Rectal smooth muscle tissue (tissue), 1 donor: ENCODE results near the gene USP17L27.
A peak's percentile ranks its signal among the peaks of the same experiment; 100 is the strongest.
"Not testable (repeated sequence)": the region's sequence is repeated elsewhere in the genome, so short reads cannot be mapped to it uniquely, and the experiment has no call there.

Source experiments
- H3K27ac ChIP-seq: one replicate; pipeline ENCODE4 v1.7.0; 2013; ENCODE audit warnings: low read depth, low read length, inconsistent platforms
- H3K27me3 ChIP-seq: one replicate; pipeline ENCODE4 v1.7.0; 2013; ENCODE audit warnings: low read length; ENCODE audit not compliant: control insufficient read depth, insufficient read depth
- H3K36me3 ChIP-seq: one replicate; pipeline ENCODE4 v1.7.0; 2013; ENCODE audit warnings: low read length; ENCODE audit not compliant: control insufficient read depth, insufficient read depth
- H3K4me1 ChIP-seq: one replicate; pipeline ENCODE4 v1.7.0; 2013; ENCODE audit warnings: low read length; ENCODE audit not compliant: control insufficient read depth, insufficient read depth
- H3K4me3 ChIP-seq: one replicate; pipeline ENCODE4 v1.7.0; 2013; ENCODE audit warnings: low read length
- H3K9ac ChIP-seq: one replicate; pipeline ENCODE4 v1.7.0; 2013; ENCODE audit warnings: low read length

The USP17L27 gene, protein sequence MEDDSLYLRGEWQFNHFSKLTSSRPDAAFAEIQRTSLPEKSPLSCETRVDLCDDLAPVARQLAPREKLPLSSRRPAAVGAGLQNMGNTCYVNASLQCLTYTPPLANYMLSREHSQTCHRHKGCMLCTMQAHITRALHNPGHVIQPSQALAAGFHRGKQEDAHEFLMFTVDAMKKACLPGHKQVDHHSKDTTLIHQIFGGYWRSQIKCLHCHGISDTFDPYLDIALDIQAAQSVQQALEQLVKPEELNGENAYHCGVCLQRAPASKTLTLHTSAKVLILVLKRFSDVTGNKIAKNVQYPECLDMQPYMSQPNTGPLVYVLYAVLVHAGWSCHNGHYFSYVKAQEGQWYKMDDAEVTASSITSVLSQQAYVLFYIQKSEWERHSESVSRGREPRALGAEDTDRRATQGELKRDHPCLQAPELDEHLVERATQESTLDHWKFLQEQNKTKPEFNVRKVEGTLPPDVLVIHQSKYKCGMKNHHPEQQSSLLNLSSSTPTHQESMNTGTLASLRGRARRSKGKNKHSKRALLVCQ

DNA sequence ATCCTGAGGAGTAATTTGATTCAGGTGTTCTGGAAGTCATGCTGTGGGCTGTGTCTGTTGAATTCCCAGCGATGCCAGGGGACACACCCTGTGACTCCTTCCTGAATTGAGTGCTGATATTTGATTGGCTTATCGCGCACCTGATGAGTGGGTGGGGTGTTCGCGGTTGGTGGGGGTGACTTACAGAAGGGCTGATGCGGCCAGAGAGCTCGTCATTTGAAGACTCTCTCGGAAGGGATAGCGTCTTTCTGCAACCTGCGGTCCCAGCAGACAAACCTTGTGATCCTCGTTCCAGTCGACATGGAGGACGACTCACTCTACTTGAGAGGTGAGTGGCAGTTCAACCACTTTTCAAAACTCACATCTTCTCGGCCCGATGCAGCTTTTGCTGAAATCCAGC lies at the start of gene USP17L27:
Gene USP17L27 (plus strand): TSS at position 301 of the 400 bp plus-strand sequence. CDS start 0 bp downstream, at position 301.
- not testable (repeated sequence) for H3K9ac ChIP-seq, H3K27me3 ChIP-seq, H3K27ac ChIP-seq, H3K4me1 ChIP-seq, H3K36me3 ChIP-seq, H3K4me3 ChIP-seq

DNA sequence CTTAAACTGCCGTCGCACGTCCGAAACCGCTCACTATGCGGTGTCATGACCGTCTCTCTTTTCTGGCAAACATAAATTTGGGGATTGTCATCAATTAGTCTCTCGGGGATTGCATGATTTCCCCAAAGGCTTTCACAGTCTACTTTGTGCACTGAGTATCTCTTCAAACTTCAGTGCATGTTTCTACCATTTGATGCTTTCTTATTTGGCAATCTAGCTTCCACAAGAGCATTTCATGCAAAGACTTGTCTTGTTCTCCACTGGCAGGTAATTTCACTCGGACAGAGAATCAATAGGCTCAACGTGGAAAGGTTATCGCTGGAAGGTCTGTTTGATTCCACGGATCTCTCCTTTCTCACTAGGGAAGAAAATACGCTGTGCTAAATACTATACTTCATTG lies 19.8 kb upstream of the USP17L27 start:
- H3K4me3 ChIP-seq, H3K9ac ChIP-seq, H3K4me1 ChIP-seq: not testable (repeated sequence)

DNA sequence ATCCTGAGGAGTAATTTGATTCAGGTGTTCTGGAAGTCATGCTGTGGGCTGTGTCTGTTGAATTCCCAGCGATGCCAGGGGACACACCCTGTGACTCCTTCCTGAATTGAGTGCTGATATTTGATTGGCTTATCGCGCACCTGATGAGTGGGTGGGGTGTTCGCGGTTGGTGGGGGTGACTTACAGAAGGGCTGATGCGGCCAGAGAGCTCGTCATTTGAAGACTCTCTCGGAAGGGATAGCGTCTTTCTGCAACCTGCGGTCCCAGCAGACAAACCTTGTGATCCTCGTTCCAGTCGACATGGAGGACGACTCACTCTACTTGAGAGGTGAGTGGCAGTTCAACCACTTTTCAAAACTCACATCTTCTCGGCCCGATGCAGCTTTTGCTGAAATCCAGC lies 19.1 kb upstream of the USP17L27 start, which contains the start of gene USP17L24:
Gene USP17L24 (plus strand): TSS at position 301 of the 400 bp plus-strand sequence. CDS start 0 bp downstream, at position 301.
- not testable (repeated sequence) for H3K4me3 ChIP-seq, H3K27me3 ChIP-seq, H3K36me3 ChIP-seq, H3K9ac ChIP-seq, H3K4me1 ChIP-seq, H3K27ac ChIP-seq

More for the DNA sequence above, 19.8 kb upstream of the USP17L27 start:
- not testable (repeated sequence) for H3K36me3 ChIP-seq, H3K27me3 ChIP-seq, H3K27ac ChIP-seq

DNA sequence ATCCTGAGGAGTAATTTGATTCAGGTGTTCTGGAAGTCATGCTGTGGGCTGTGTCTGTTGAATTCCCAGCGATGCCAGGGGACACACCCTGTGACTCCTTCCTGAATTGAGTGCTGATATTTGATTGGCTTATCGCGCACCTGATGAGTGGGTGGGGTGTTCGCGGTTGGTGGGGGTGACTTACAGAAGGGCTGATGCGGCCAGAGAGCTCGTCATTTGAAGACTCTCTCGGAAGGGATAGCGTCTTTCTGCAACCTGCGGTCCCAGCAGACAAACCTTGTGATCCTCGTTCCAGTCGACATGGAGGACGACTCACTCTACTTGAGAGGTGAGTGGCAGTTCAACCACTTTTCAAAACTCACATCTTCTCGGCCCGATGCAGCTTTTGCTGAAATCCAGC lies 14.3 kb upstream of the USP17L27 start, which contains the start of gene USP17L25:
Gene USP17L25 (plus strand): TSS at position 301 of the 400 bp plus-strand sequence. CDS start 0 bp downstream, at position 301.
- not testable (repeated sequence) for H3K9ac ChIP-seq, H3K36me3 ChIP-seq, H3K27me3 ChIP-seq, H3K27ac ChIP-seq, H3K4me3 ChIP-seq, H3K4me1 ChIP-seq

GRCh38 chr4:9334358-9334757 lies 9.6 kb upstream of the USP17L27 start, which contains the start of gene USP17L26:
USP17L26 (plus strand) TSS chr4:9334658; CDS start chr4:9334658, 0 bp downstream.
- H3K4me3 ChIP-seq, H3K27ac ChIP-seq, H3K4me1 ChIP-seq, H3K9ac ChIP-seq, H3K36me3 ChIP-seq, H3K27me3 ChIP-seq: not testable (repeated sequence)

DNA sequence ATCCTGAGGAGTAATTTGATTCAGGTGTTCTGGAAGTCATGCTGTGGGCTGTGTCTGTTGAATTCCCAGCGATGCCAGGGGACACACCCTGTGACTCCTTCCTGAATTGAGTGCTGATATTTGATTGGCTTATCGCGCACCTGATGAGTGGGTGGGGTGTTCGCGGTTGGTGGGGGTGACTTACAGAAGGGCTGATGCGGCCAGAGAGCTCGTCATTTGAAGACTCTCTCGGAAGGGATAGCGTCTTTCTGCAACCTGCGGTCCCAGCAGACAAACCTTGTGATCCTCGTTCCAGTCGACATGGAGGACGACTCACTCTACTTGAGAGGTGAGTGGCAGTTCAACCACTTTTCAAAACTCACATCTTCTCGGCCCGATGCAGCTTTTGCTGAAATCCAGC lies 4.8 kb upstream of the USP17L27 start, which contains the start of gene USP17L5:
Gene USP17L5 (plus strand): TSS at position 301 of the 400 bp plus-strand sequence. CDS start 0 bp downstream, at position 301.
- H3K27ac ChIP-seq, H3K4me3 ChIP-seq, H3K27me3 ChIP-seq, H3K36me3 ChIP-seq, H3K9ac ChIP-seq, H3K4me1 ChIP-seq: not testable (repeated sequence)

- H3K4me3 ChIP-seq, H3K27me3 ChIP-seq, H3K36me3 ChIP-seq, H3K4me1 ChIP-seq, H3K27ac ChIP-seq, H3K9ac ChIP-seq: not testable (repeated sequence)
These were observed 4.6 kb downstream of the USP17L27 start, which contains the start of gene USP17L28 for GRCh38 chr4:9348593-9348992. USP17L28 (plus strand) TSS chr4:9348893; CDS start chr4:9348893, 0 bp downstream.

DNA sequence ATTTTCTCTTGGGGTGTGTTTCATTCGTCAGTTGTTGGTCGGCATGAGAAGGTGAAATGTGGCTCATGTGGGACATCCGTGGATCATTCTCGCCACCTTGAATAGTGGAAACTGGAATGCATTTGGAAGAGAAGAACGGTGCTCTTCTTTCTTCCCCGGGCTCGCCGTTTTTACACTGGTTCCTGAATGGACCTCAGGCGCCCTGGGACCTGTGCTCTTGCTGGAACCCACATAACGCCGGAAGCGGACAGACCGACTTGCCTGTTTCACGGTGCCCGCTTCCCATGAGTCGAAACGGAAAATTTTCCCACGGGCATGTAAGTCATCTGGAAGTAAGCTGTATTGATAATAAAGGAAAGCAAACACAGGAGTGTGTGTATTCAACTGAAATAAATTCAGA lies 6.9 kb downstream of the USP17L27 start:
- H3K36me3 ChIP-seq, H3K27ac ChIP-seq, H3K4me3 ChIP-seq, H3K27me3 ChIP-seq, H3K9ac ChIP-seq, H3K4me1 ChIP-seq: not testable (repeated sequence)

DNA sequence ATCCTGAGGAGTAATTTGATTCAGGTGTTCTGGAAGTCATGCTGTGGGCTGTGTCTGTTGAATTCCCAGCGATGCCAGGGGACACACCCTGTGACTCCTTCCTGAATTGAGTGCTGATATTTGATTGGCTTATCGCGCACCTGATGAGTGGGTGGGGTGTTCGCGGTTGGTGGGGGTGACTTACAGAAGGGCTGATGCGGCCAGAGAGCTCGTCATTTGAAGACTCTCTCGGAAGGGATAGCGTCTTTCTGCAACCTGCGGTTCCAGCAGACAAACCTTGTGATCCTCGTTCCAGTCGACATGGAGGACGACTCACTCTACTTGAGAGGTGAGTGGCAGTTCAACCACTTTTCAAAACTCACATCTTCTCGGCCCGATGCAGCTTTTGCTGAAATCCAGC lies 9.4 kb downstream of the USP17L27 start, which contains the start of gene USP17L29:
Gene USP17L29 (plus strand): TSS at position 301 of the 400 bp plus-strand sequence. CDS start 0 bp downstream, at position 301.
- not testable (repeated sequence) for H3K9ac ChIP-seq, H3K4me1 ChIP-seq, H3K4me3 ChIP-seq, H3K27me3 ChIP-seq, H3K36me3 ChIP-seq, H3K27ac ChIP-seq

DNA sequence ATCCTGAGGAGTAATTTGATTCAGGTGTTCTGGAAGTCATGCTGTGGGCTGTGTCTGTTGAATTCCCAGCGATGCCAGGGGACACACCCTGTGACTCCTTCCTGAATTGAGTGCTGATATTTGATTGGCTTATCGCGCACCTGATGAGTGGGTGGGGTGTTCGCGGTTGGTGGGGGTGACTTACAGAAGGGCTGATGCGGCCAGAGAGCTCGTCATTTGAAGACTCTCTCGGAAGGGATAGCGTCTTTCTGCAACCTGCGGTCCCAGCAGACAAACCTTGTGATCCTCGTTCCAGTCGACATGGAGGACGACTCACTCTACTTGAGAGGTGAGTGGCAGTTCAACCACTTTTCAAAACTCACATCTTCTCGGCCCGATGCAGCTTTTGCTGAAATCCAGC lies 18.9 kb downstream of the USP17L27 start, which contains the start of gene USP17L30:
Gene USP17L30 (plus strand): TSS at position 301 of the 400 bp plus-strand sequence. CDS start 0 bp downstream, at position 301.
- not testable (repeated sequence) for H3K27ac ChIP-seq, H3K36me3 ChIP-seq, H3K9ac ChIP-seq, H3K27me3 ChIP-seq, H3K4me1 ChIP-seq, H3K4me3 ChIP-seq

DNA sequence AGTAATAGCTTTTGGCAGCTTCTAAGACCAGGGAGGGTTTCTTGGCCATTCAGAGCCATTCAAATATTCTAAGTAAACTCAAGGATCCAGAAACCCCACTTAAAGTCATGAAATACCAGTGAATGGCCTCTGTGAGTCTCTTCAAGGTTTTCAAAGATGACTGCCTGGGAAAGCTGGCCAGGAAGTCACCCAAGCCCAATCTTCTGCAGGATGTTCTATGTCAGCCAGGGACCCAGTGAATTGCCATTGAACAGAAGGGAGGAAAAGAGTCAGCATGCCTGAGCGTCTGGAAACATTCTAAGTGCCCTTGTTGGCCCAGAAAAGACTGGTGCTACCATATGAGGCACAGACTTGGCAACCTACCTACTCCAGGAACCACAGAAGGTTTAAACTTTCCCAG lies 35.9 kb downstream of the USP17L27 start:
- not testable (repeated sequence) for H3K36me3 ChIP-seq, H3K4me1 ChIP-seq, H3K27ac ChIP-seq, H3K4me3 ChIP-seq, H3K9ac ChIP-seq, H3K27me3 ChIP-seq

- H3K9ac ChIP-seq, H3K36me3 ChIP-seq, H3K27me3 ChIP-seq, H3K4me1 ChIP-seq, H3K27ac ChIP-seq: not testable (repeated sequence)
- peak overlapping the region; percentile 55 for H3K4me3 ChIP-seq
These were observed 37.1 kb downstream of the USP17L27 start for GRCh38 chr4:9381012-9381534.
